ENCODE measurements around the gene ELFN2.

DNA sequence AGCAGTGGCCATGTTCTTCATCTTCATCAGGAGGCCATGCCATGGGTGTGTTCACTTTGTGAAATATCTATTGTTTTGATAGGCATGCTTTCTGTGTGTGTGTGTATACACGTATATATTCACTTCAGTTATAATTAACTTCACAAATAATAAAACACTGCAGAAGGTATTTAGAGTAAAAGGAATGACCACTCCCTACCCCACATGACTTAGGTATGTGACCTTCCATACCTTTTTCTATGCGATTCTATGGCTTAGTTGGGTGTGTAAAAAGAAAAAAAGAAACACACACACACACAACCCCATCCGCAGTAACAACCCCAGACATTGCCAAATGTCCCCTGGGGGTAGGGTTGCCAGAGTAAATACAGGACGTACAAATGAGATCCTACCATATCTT lies 73.0 kb downstream of the ELFN2 start:
- TF ChIP-seq, protein P1, sequence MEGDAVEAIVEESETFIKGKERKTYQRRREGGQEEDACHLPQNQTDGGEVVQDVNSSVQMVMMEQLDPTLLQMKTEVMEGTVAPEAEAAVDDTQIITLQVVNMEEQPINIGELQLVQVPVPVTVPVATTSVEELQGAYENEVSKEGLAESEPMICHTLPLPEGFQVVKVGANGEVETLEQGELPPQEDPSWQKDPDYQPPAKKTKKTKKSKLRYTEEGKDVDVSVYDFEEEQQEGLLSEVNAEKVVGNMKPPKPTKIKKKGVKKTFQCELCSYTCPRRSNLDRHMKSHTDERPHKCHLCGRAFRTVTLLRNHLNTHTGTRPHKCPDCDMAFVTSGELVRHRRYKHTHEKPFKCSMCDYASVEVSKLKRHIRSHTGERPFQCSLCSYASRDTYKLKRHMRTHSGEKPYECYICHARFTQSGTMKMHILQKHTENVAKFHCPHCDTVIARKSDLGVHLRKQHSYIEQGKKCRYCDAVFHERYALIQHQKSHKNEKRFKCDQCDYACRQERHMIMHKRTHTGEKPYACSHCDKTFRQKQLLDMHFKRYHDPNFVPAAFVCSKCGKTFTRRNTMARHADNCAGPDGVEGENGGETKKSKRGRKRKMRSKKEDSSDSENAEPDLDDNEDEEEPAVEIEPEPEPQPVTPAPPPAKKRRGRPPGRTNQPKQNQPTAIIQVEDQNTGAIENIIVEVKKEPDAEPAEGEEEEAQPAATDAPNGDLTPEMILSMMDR (IDR thresholded peaks at IDR 0.05; ENCODE audit: low read depth, low read length, missing input control) = no peak
- TF ChIP-seq, protein P2, sequence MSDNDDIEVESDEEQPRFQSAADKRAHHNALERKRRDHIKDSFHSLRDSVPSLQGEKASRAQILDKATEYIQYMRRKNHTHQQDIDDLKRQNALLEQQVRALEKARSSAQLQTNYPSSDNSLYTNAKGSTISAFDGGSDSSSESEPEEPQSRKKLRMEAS (IDR thresholded peaks at IDR 0.05) = no peak
- TF ChIP-seq, protein P3, sequence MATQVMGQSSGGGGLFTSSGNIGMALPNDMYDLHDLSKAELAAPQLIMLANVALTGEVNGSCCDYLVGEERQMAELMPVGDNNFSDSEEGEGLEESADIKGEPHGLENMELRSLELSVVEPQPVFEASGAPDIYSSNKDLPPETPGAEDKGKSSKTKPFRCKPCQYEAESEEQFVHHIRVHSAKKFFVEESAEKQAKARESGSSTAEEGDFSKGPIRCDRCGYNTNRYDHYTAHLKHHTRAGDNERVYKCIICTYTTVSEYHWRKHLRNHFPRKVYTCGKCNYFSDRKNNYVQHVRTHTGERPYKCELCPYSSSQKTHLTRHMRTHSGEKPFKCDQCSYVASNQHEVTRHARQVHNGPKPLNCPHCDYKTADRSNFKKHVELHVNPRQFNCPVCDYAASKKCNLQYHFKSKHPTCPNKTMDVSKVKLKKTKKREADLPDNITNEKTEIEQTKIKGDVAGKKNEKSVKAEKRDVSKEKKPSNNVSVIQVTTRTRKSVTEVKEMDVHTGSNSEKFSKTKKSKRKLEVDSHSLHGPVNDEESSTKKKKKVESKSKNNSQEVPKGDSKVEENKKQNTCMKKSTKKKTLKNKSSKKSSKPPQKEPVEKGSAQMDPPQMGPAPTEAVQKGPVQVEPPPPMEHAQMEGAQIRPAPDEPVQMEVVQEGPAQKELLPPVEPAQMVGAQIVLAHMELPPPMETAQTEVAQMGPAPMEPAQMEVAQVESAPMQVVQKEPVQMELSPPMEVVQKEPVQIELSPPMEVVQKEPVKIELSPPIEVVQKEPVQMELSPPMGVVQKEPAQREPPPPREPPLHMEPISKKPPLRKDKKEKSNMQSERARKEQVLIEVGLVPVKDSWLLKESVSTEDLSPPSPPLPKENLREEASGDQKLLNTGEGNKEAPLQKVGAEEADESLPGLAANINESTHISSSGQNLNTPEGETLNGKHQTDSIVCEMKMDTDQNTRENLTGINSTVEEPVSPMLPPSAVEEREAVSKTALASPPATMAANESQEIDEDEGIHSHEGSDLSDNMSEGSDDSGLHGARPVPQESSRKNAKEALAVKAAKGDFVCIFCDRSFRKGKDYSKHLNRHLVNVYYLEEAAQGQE (IDR thresholded peaks at IDR 0.05) = no peak
- no peak for TF ChIP-seq RAD21 (IDR thresholded peaks at IDR 0.05)
- TF ChIP-seq FOXA1 (IDR thresholded peaks at IDR 0.05) = no peak
- TF ChIP-seq, protein P4, sequence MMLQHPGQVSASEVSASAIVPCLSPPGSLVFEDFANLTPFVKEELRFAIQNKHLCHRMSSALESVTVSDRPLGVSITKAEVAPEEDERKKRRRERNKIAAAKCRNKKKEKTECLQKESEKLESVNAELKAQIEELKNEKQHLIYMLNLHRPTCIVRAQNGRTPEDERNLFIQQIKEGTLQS (IDR thresholded peaks at IDR 0.05) = no peak

Data from liver (tissue), 3 donors.